HUDEP-2 (cell line): Measurements from ENCODE around the gene NR2C1.
"Not testable (repeated sequence)": the region's sequence is repeated elsewhere in the genome, so short reads cannot be mapped to it uniquely, and the experiment has no call there.

Experiments
- DNase-seq, 76 experiments: peaks; one replicate each; lab custom pipeline; 2025; ENCODE audit not compliant: unreplicated experiment in 76 of 76; lab: John Stamatoyannopoulos, UW

NR2C1 gene

DNA sequence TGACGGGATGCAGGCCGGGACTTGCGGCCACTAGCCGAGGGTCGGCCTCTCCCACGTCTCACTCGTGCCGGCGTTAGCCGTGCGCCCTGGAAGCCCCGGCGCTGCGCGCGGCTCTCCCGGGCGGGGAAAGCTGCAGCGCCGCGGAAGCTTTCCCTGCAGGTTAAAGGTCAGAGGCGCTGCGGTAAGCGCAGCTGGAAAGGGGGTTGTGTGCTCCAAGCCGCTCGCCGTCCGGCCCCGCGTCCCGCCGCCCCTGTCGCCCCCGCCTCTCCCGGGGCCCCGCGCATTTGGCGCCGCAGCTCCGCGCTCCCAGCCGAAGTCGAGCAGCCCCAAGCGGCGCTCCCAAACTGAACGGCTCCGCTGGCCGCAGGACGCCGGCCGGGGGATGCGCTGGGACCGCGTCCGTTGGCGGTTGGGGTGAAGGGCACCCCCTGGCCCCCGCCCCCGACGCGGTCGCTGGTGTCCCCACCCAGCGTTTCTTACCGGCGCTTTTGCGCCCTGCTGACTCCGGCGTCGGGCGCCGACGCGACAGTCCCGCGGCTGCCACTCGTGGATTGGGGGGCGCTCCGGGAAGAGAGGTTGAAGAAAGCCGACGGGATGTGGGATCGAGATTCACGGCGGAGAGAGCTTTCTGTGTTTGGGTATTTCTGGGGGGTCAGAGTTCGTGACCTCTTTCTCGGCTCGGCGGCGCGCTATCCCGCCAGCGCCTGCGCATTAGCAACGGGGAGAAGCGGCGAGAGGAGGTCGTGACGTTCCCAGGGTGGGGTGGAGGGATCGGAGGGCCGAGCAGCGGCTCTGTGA is at the start of gene NR2C1:
NR2C1 (minus strand) TSS at position 719 of the 798 bp plus-strand sequence. CDS start 6,234 bp downstream, outside the sequence.
- peak in 75 of 76 experiments; percentile 33 to 95 (median 90) for DNase-seq

- DNase-seq = no peak
Measured at GRCh38 chr12:95118788-95119179, 45.4 kb upstream of the NR2C1 start.

GRCh38 chr12:95118138-95118787 is 44.8 kb upstream of the NR2C1 start:
- no peak for DNase-seq

DNA sequence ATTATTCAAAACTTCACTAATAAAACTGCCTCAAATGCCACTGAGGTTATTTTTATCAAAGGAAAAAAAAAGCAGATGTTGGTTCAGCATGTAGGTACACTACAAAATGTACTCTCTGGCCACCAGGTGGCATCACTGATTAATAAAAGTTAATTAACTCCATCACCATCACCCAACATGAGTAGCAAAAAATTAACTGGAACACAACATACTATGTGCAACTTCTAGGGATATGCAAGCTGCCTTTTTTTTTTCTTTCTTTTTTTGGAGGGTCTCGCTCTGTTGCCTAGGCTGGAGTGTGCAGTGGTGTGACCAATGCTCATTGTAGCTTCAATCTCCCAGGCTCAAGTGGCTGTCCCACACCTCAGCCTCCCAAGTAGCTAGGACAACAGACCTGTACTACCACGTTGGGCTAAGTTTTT is 43.8 kb upstream of the NR2C1 start:
- DNase-seq = peak in 56 of 76 experiments; percentile 2 to 80 (median 48)

GRCh38 chr12:95116773-95117172 is 43.4 kb upstream of the NR2C1 start:
- no peak for DNase-seq

DNA sequence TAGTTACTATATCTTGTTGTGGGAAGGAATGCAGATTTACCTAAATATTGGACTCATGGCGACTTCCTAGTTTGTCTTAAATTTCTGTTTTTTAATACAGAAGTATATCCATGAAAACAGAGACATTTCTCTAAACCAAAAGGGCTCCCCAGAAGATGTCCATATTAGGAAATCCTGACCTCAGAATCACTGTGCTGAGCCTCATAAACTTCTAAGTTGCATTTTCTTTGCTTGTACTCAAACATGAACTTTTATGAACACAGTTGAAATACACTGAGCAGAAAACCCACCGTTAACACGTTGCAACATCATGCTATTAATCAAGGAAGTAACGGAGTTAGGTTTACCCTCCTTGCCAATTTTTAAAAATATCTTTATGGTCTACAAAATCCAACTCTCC is 42.9 kb upstream of the NR2C1 start:
- no peak for DNase-seq

GRCh38 chr12:95115641-95116040 is 42.2 kb upstream of the NR2C1 start:
- no peak for DNase-seq

GRCh38 chr12:95114766-95115405 is 41.5 kb upstream of the NR2C1 start:
- DNase-seq = no peak

GRCh38 chr12:95107362-95107761 is 33.9 kb upstream of the NR2C1 start:
- no peak for DNase-seq

DNA sequence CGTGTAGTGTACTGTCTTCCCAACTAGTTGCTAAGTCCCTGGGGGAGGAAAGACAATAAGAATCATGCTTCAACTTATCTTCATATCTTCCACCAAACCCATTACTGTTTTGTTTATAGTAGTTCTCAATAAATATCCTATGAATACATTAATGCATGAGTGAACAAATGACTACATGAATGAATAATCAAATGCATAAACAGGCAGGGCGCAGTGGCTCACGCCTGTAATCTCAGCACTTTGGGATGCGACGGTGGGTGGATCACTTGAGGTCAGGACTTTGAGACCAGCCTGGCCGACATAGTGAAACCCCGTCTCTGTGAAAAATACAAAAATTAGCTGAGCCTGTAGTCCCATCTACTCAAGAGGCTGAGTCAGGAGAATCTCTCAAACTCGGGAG is 32.1 kb upstream of the NR2C1 start:
- DNase-seq = no peak

- DNase-seq = no peak
Measured at GRCh38 chr12:95104919-95105452, 31.6 kb upstream of the NR2C1 start.

DNA sequence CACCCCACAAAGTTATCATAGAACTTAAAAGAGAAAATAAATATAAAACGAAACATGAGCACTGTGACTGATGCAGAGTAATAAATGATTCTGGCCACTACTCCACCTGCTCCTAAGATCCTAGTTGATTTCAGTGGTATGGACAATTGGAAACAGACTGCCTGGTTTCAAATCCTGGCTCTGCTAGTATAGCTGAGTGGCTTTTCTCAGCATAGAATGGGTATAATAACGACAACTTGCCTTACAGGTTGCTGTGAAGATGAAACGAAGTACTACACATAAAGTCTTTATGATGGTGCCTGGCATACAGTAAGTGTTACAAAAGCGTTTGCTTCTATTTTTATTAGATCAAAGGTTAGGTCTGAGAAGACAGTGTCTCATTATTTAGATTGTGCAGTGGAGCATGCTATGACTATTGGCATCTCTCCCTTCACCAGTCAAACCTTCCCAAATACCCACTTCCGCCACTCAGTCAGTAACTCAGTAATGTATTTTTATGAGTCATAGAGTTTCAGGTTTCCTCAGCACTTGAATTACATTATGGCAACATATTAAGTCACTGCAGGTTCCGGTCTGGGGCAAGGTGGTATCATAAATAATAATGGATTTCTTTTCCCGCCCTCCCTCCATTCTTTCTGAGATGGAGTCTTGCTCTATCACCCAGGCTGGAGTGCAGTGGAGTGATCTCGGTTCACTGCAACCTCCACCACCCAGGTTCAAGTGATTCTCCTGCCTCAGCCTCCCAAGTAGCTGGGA is 29.7 kb upstream of the NR2C1 start:
- no peak for DNase-seq

DNA sequence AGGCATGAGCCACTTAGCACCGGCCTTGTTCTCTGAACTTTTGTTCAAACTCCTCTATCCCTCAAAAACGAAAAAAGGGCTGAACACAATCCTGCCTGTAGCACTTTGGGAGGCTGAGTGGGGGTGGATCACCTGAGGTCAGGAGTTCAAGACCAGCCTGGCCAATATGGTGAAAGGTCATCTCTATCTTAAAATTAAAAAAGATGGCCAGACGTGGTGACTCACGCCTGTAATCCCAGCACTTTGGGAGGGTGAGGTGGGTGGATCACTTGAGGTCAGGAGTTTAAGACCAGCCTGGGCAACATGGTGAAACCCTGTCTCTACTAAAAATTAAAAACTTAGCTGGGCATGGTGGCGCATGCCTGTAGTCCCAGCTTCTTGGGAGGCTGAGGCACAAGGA is 28.5 kb upstream of the NR2C1 start:
- not testable (repeated sequence) for DNase-seq

GRCh38 chr12:95100264-95101190 is 27.1 kb upstream of the NR2C1 start:
- peak in 75 of 76 experiments; percentile 9 to 89 (median 70) for DNase-seq

DNA sequence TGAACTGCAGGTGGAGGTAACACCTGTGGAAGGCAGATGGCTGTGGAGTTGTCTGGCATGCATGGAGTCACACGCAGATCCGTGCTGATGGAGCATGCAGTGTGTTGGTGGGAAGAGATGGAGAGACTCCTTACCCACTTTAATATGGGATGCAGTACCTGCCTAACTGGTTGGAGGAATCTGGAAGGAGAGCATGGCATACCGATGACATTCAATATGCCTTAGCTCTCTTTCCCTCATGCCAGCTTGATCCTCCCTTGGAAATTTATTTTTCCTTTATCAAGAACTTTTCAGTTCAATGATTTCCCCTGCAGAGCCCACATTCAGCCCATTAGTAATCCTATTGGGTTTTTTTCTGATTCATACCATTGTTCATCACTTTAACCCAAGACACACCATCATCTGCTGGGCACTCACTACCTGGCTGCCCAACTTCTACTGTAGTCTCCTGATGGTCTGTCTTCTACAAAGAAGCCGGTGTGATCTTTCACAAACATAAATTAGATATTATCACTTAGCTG is 25.9 kb upstream of the NR2C1 start:
- DNase-seq = no peak

DNA sequence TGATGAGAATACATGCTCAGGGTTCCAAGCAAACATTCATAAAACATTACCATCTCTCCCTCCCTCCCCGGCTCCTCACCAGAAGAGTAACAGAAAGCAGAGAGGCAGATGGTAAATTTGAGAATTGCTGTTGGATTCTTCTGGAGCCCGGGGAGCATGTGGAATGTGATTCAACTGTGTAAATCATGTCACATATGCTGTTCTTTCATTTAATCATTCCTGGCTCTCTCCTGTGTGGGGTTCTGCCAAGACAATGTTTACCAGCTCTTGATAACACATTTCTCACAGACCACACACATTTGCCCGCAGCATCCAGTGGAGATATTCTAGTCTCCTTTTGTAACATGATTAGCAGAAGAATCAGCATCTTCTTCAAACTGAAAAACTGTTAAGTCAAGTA is 23.4 kb upstream of the NR2C1 start:
- no peak for DNase-seq

- no peak for DNase-seq
Measured at GRCh38 chr12:95096378-95096777, 23.0 kb upstream of the NR2C1 start.

- not testable (repeated sequence) for DNase-seq
Measured at GRCh38 chr12:95095866-95096265, 22.4 kb upstream of the NR2C1 start.

DNA sequence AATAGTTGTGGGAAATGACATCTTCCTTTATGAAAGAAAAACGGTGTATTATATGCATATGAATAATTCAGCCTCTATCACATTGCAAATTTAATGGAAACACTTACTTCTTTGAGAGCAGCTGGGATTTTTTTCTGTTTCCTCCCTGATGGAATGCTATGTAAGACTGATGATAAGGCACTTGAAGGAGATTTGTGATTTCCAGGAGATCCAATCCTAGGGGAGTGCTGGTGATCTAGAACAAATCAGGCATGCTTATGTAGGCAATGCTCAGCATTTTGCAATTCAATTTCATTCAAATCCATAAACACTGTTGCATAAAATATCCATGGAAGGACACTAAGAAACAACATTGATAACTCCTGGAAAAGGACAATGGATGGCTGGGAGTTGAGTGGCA is 16.0 kb upstream of the NR2C1 start:
- DNase-seq = no peak
